GM19043 (cell line): ENCODE results near the gene CCDC149.

ENCODE experiments used
- ATAC-seq: cut with Tn5 transposase; IDR thresholded peaks from one replicate; pipeline ENCODE4 v1.9.1; 2021; ENCODE audit warnings: low read depth; ENCODE audit not compliant: unreplicated experiment

Gene CCDC149

GRCh38 chr4:24845902-24846301 is 66.9 kb downstream of the CCDC149 start:
- ATAC-seq: no peak

DNA sequence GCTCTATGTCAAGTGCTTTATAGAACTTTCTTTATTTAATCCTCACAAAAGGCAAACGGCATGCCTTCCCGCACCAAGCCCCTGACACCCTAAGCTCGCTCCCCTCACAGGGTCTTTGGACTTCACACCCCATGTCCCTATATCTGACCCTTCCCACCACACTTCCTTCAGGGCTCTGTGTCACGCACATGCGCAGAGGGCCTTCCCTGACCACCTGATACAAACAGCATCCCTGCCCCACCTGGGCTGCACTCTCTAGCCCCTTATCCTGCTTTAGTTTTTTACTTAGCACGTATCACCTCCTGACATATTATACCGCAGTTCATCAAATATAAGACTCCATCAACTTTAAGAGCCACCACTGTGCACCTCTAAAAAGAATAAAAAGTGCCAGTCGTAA is 67.7 kb downstream of the CCDC149 start:
- ATAC-seq: no peak

GRCh38 chr4:24843096-24843495 is 69.7 kb downstream of the CCDC149 start:
- no peak for ATAC-seq

GRCh38 chr4:24842356-24842755 is 70.5 kb downstream of the CCDC149 start:
- no peak for ATAC-seq

- no peak for ATAC-seq
Measured at GRCh38 chr4:24840826-24841543, 71.9 kb downstream of the CCDC149 start.

GRCh38 chr4:24840362-24840761 is 72.5 kb downstream of the CCDC149 start:
- ATAC-seq: no peak

DNA sequence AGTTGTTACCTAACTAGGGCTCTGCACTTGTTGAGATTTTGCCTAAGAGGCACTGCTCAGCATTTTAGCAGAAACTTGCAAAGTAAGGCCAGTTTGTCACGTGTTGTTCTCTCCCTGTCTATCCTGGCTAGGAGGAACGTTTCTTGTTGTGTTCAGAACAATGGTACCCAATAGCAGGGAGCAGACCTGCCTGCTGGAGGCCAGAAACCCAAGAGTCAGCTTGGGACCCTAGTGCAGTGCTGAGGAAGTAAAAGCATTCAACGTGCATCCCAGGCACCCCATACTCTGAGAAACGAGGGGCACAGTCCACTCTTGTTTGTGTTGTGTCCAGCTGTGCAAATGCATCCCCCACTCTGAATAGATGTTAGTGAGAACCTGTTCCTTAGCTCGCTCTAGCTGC is 75.1 kb downstream of the CCDC149 start:
- ATAC-seq: no peak

DNA sequence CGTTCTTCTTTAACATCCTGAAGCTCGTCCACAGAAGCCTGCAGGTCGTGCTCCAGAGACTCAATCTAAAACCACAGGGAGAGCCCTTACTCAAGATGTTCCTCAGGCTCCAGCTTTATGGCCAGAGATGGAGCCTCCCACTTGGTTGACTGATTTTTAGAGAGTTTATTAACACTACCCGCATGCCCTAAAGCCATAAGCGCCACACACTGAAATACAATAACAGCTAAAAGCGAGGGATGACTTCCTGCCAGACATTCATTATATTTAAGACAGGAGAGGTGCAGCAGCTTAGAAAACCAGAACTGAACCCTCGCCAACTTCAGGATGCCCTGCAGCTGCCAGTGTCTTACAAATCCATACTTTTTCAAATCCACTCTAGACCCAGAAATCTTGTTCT is 75.5 kb downstream of the CCDC149 start:
- no peak for ATAC-seq

DNA sequence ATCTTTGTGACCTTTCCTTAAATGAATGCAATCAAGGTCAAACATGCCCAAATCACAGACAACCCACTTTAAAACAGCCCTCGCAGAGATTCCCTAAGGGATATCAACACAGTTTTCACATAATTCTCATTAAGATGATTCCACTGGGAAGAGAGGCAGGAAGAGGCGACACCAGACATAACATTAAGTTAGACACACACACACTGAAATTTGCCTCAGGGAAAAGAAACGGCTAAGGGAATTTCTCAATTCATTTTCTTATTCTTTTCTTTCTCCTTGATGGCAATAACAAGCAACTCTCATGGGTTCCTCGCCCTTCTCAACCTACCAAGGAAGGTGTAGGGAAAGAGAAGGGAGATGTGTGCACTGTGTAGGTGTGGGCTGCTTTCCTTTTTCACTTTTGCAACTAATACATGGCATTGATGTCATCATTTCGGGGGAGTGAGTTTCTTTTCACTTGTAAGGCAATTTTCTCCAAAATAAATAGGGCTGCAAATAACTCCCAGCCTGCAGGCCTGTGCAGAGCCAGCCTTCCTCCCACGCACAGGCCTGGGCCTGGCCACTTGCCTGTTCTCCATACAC is 76.1 kb downstream of the CCDC149 start:
- no peak for ATAC-seq

- no peak for ATAC-seq
Measured at GRCh38 chr4:24835696-24836095, 77.1 kb downstream of the CCDC149 start.

DNA sequence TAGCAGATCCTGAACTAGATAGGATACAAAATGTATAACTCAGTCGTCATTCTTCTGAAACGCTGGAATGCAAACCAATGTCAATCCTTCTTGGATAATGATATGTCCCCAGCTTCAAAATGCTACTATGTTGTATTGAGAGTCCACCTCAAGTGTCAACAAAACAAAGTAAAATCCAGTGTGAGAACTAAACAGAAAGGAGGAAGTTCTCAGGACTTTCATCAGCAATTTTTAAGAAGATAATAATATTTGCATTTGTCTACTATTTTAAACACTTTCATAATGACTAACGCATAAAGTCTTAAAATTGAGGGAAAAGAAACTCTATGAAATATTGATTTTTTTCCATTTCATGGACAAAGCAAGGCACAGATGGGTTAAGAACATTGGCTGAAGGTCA is 81.2 kb downstream of the CCDC149 start:
- no peak for ATAC-seq

GRCh38 chr4:24824720-24825119 is 88.1 kb downstream of the CCDC149 start:
- no peak for ATAC-seq

GRCh38 chr4:24820541-24820940 is 92.3 kb downstream of the CCDC149 start:
- no peak for ATAC-seq

DNA sequence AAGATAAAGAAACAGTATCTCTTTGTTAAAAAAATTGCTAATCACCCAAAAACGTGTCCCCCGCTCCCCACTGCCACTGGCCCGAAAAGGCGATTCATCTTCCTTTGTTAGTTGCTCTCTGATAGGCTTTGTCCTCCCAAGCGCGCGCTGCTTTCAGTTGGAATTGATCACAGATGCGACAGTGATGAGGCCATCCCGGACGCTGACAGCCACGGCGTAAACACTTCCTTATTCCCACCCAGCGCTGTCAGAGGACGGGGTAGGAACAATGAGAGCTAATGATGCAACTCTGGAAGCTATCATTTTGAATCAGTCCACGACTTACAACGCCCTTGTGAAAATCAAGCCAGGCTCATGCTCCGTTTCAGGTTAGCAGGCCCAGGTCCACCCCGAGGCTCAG is 96.0 kb downstream of the CCDC149 start:
- ATAC-seq: no peak

DNA sequence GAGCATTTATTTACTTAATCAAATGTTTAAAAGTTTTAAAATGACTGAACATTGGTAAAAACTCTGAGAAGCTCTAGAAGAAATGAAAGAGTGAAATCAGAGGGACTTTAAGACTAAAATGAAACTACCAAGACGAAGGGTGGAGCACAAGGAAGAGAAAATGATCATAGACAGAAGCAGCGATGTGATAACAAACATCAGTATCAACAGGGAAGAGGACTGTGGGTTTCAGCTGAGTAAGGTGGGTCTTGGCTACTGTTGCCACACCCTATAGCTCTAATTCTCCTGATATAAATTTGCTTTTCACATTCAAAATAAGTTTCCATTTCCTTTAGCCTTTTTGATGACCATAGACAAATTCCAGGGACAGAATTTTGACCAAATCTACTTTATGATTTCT is 99.1 kb downstream of the CCDC149 start:
- ATAC-seq: no peak

- ATAC-seq: no peak
Measured at GRCh38 chr4:24810871-24811631, 101.8 kb downstream of the CCDC149 start.

GRCh38 chr4:24809815-24810405 is 102.9 kb downstream of the CCDC149 start:
- no peak for ATAC-seq

GRCh38 chr4:24809376-24809775 is 103.5 kb downstream of the CCDC149 start:
- no peak for ATAC-seq

DNA sequence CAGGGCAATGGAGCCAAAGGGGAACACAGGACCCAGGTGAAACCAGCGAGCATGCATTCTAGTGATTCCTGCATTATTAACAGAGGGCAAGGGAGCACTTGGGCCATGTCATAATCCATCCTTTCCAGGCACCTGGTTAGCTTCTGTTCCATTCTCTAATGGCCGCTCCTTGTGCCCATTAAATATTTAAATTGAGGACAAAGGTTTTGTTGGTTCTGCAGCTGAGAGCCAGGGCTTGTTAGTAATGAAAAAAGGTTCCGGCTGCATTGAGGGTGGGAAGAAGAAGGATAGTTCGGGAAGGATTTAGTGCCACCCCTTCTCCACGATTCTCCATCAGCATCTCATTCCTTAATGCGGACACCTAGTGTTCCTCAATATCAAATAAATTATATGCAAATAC is 103.9 kb downstream of the CCDC149 start:
- ATAC-seq: no peak

GRCh38 chr4:24808261-24808660 is 104.6 kb downstream of the CCDC149 start:
- ATAC-seq: no peak

GRCh38 chr4:24807611-24808010 is 105.2 kb downstream of the CCDC149 start:
- no peak for ATAC-seq
